Head of caudate nucleus (tissue), 42 donors: ENCODE measurements around the gene ENG.
A peak's percentile ranks its signal among the peaks of the same experiment; 100 is the strongest.

ENCODE experiments used
- DNase-seq, 42 donors: peaks; one replicate each; pipeline versions ENCODE4 v3.0.0 to v3.0.0-alpha.2; 2020 to 2021; ENCODE audit warnings: mixed read lengths in 7 of 42
- intact Hi-C: fragments of 100-400 bp; cut with DNase I; formaldehyde crosslinking; loops from one replicate; pipeline ENCODE4 v1.15.0; 2022

Gene ENG

GRCh38 chr9:127854184-127854806 is at the start of gene ENG:
ENG (minus strand) TSS chr9:127854658; CDS start chr9:127854355, 303 bp downstream.
- peak in 24 of 42 donors; percentile 6 to 67 (median 40) for DNase-seq
- intact Hi-C loops, result no loop called here

- intact Hi-C loops, result no loop called here
- peak in 1 of 42 donors; percentile 36 for DNase-seq
Observed at GRCh38 chr9:127903557-127904475, 49.4 kb upstream of the ENG start.

GRCh38 chr9:127899128-127899943 is 44.9 kb upstream of the ENG start, which contains the start of gene ST6GALNAC6:
ST6GALNAC6 (minus strand) TSS chr9:127899603; CDS start chr9:127897981, 1,622 bp downstream.
- intact Hi-C loops, result no loop called here
- DNase-seq, result peak in 39 of 42 donors; percentile 58 to 89 (median 79)

GRCh38 chr9:127898433-127899127 is 44.1 kb upstream of the ENG start:
- peak in 33 of 42 donors; percentile 26 to 85 (median 62) for DNase-seq
- intact Hi-C loops, result no loop called here

GRCh38 chr9:127897193-127897692 is 42.8 kb upstream of the ENG start:
- DNase-seq, result peak; percentile 68 to 91 (median 80)
- intact Hi-C loops, result no loop called here

- peak in 1 of 42 donors; percentile 36 for DNase-seq
- intact Hi-C loops, result no loop called here
Observed at GRCh38 chr9:127896395-127897192, 42.1 kb upstream of the ENG start.

- no peak for DNase-seq
- intact Hi-C loops, result no loop called here
Observed at GRCh38 chr9:127895811-127896210, 41.4 kb upstream of the ENG start.

- intact Hi-C loops, result no loop called here
- DNase-seq, result peak in 7 of 42 donors; percentile 34 to 73 (median 63)
Observed at GRCh38 chr9:127893392-127893791, 38.9 kb upstream of the ENG start.

- DNase-seq, result no peak
- intact Hi-C loops, result no loop called here
Observed at GRCh38 chr9:127892831-127893230, 38.4 kb upstream of the ENG start.

- intact Hi-C loops, result no loop called here
- no peak for DNase-seq
Observed at GRCh38 chr9:127890053-127890452, 35.6 kb upstream of the ENG start.

GRCh38 chr9:127887792-127888191 is 33.3 kb upstream of the ENG start:
- no peak for DNase-seq
- intact Hi-C loops, result no loop called here

GRCh38 chr9:127886401-127886972 is 32.0 kb upstream of the ENG start:
- no peak for DNase-seq
- intact Hi-C loops, result no loop called here

- DNase-seq, result no peak
- intact Hi-C loops, result no loop called here
Observed at GRCh38 chr9:127885508-127886281, 31.2 kb upstream of the ENG start.

GRCh38 chr9:127884976-127885490 is 30.6 kb upstream of the ENG start:
- DNase-seq, result no peak
- intact Hi-C loops, result no loop called here

GRCh38 chr9:127884427-127884911 is 30.0 kb upstream of the ENG start:
- peak in 16 of 42 donors; percentile 25 to 67 (median 42) for DNase-seq
- intact Hi-C loops, result no loop called here

- DNase-seq, result no peak
- intact Hi-C loops, result no loop called here
Observed at GRCh38 chr9:127883959-127884358, 29.5 kb upstream of the ENG start.
